Putamen (tissue), 1 donor: Measurements from ENCODE around the gene TEX22.

Experiments used
- DNase-seq: peaks from one replicate; pipeline ENCODE4 v3.0.0-alpha.2; 2016; ENCODE audit warnings: low spot score

TEX22 gene

GRCh38 chr14:105366386-105367074, 31.8 kb upstream of the TEX22 start:
- peak; percentile 45 for DNase-seq

DNA sequence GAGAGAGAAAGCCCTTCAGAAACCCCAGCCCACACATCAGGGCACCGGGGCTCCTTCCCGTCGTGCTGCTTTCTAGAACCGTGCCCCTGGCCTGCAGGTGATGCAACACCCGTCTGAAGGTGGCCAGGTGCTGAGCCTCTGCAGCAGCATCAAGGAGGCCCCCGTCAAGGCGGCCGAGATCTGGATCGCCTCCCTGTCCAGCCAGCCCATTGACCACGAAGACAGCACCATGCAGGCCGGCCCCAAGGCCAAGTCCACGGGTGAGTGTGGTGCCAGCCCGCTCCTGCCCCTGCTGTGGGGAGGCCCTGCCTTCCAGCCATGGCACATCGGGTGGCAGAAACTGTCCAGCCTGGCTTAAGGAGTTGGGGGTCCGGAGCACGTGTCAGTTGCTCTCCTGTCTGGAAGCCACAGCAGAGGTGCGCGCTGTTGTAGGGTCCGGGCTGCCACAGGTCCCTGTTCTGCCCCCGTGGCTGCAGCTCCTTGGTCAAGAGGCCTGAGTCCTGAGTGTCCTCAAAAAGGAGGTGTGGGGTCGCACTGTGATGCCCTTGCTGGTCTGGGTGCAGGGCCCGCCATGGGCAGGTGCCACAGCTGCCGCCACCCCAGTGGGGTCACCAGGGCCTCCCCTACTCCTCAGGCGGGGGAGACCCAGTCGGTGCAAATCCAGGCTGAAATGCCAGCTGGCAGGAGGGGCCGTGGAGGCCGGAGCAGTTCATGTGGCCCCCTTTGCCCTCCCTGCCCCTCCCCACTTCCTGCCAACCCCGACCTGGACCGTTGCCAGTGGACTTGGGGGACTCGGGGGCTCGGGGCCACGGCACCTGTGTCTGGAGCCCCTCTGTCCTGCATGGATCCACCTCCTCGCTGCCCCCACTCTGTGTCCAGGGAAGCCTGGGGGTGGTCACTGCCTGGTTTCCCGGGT, 31.0 kb upstream of the TEX22 start:
- no peak for DNase-seq

GRCh38 chr14:105368032-105368417, 30.3 kb upstream of the TEX22 start:
- DNase-seq = no peak

DNA sequence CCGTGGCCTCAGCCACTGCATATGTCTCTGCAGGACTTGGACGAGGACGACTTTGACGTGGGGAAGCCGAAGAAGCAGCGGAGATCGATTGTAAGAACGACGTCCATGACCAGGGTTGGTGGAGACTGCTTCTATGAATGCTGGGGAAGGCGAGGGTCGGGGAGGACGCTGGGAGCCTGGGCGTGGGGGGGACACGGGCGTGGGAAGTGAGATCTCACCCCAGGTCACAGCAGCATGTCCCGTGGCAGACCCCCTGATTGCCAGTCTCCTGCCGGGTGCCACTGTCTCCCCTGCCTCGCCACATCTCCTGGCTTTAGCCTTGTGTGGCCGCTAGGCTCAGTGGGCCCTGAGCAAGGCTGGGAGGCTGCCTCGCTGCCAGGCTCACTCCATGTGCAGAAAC, 29.9 kb upstream of the TEX22 start:
- no peak for DNase-seq

DNA sequence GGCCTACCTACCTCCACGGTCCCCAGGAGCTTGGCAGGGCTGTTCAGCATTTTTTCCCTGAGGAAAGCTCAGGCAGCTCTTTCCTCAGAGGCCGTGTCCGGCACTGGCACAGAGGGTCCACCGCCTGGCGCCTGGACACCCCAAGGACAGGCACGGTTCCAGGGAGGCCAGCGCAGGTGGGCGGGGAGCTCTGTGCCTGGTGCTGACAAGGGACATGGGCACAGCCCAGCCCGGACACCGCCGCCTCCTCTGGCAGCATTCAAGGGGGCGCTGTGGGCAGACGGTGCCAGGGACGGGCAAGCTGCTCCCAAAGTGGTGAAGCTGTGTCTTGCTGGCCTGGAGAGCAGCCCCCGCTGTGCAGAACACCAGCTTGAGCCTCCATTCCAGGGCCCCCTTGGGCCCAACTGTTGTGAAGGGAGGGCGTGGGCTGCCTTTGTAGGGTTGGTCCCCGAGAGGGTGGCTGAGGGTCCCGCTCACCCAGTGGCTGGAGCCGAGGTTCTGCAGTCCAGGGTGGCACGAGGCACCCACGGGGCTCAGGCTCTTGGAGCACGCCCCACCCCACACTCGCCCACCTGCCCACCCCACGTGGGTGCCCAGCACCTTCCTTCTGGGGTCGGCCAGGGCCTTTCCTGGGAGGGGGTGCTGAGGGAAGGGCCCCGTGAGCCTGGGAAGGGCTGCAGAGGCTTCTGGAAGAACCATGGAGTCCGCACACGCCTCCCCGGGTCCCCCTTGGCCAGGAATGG, 29.3 kb upstream of the TEX22 start:
- no peak for DNase-seq

GRCh38 chr14:105369653-105370040, 28.7 kb upstream of the TEX22 start:
- no peak for DNase-seq

DNA sequence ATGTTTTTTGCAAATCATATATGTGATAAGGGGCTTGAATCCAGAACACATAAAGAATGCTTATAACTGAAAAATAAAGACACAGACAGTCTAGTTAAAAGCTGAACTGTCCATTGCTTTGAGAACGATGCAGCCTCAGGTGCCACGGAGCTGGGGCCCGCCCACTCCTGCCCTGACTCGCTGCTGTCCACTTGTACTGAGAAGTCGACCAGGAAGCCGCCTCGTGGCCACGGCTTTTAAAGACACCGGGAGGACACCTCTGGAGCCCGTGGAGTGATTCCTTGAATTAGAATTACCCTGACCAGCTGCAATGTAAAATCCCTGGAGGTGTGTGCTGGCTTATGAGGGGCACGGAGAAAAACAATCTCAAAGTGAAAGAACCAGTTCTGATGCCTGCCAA, 23.9 kb upstream of the TEX22 start:
- no peak for DNase-seq

GRCh38 chr14:105375635-105376057, 22.7 kb upstream of the TEX22 start:
- DNase-seq = no peak

GRCh38 chr14:105376521-105377440, 21.6 kb upstream of the TEX22 start:
- no peak for DNase-seq

DNA sequence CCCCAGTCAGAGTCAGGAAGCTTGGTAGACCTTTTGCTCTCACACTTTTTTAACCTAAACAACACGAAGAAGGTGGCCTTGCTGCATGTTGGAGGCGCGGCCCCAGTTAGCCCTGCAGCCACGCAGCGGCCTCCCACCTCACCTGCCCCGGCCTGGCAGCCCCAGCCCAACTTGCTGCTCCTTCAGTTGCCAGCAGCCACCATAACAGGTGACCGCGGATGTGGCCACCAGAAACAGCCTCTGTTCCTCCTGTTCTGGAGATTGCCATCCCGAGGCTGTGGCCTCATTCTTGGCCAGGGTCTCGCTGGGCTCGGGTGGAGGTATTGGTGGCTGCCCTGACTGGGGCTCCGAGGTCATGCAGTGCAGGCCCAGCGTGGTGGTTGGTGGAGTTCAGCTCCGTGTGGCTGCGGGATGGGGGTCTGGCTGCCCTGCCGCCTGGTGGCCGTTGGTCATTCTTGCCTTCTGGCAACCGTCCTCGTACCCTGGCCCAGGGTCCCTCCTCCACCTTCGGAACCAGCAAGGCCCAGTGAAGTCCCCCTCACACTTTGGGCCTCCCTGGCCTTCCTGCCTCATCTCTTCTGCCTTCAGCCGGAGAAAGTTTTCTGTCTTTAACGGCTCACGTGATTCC, 20.7 kb upstream of the TEX22 start:
- DNase-seq = no peak

GRCh38 chr14:105378199-105378598, 20.1 kb upstream of the TEX22 start:
- DNase-seq = no peak

DNA sequence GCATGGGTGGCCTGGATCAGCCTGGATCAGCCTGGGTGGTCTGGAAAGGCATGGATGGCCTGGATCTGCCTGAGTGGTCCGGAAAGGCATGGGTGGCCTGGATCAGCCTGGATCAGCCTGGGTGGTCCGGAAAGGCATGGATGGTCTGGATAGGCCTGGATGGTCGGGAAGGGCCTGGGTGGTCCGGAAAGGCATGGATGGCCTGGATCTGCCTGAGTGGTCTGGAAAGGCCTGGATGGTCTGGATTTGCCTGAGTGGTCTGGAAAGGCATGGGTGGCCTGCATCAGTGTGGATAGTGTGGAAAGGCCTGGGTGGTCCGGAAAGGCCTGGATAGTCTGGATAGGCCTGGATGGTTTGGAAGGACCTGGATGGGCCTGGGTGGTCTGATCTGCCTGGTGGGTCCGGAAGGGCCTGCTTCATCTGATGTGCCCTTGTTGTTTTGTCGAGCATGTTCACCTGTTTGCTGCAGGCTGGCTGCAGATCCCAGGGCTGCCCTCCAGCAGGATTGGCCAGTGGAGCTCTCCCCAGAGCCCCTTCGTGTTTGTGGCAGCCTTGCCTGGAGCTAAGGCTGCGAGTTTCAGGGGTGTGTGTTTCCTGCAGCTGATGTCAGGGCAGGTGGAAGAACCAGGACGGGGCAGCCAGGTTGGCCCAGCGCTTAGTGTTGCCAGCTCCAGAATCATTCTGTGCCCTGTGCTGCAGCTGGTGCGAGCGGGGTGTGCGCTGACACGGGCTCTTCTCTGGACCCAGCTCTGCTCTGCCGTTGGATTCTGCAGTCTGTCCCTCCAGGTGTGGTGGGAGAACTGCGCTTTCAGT, 19.3 kb upstream of the TEX22 start:
- DNase-seq = no peak

GRCh38 chr14:105379946-105380345, 18.4 kb upstream of the TEX22 start:
- DNase-seq = no peak

DNA sequence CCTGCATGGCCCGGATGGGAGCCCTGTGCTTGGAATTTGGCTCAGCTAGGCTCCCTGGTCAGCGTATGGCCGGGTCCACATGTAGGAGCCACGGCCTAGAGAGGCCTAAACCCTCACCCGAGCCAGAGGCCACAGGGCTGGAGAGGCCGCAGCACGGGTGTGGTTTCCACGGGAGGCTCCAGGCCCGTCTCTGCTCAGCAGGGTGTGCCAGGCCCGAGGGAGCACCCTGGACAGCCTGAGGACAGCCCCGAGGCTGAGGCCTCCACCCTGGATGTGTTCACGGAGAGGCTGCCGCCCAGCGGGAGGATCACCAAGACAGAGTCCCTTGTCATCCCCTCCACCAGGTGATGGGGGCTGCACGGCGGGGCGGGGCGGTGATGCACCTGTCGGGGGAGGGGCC, 17.6 kb upstream of the TEX22 start:
- DNase-seq = no peak

DNA sequence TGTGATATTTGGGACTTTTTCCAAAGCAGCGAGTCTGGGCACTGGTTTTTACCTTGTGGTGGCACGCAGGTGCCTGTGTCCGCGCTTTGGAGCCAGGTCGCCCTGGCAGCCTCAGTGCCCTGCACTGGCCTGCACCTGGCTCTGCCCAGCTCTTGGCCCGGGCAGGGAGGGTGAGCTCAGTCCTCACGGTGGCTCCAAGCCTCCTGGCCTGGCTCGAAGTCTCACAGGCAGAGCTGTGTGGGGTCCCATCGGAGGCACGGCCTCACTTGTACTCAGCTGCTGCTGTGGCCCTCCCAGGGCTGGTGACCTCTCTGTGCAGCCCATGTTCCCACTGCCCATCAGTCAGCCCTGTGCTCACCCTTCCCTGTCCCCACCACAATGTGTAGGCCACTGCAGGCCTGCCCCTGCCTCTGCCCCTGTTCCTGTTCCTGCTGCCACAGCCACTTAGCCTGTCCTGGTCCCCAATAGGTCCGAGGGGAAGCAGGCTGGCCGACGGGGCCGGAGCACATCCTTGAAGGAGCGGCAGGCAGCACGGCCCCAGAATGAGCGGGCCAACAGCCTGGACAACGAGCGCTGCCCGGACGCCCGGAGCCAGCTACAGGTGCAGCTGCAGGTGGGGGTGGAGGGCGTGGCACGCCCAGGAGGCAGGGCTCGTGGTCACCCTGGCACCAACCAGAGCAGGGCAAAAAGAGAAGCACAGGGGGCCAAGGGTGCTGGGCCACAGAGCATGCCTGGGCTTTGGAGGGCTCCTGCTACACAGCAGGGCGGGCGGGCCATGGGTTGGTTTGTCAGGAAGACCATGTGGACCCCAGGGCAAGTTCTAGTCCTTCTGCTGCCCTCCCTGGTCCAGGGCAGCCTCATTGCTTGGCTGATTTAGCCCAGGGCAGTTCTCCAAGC, 16.6 kb upstream of the TEX22 start:
- DNase-seq = no peak

GRCh38 chr14:105382343-105383082, 15.8 kb upstream of the TEX22 start:
- DNase-seq = no peak

- DNase-seq = no peak
Observed at GRCh38 chr14:105383083-105383730, 15.1 kb upstream of the TEX22 start.

GRCh38 chr14:105384041-105384557, 14.2 kb upstream of the TEX22 start:
- no peak for DNase-seq
